Thyroid gland (tissue), 4 donors: Measurements from ENCODE around the gene LRRC4C. TPM values are rescaled to one million over a fixed set of nuclear protein-coding genes. Genes with fewer than 3 reads are reported as not detected.
"Not testable (repeated sequence)": the region's sequence is repeated elsewhere in the genome, so short reads cannot be mapped to it uniquely, and the experiment has no call there.

Source experiments
- DNase-seq, 2 donors: peaks; one replicate each; pipeline ENCODE4 v3.0.0-alpha.2; 2019
- H3K27ac ChIP-seq, 3 donors: fragments of 200-600 bp; sonication (generic); 1 replicate in 2 of 3; 2 replicates in 1 of 3; pipeline ENCODE4 v1.5.1; 2016 to 2019; ENCODE audit warnings: mild to moderate bottlenecking in 1 of 3, moderate library complexity in 1 of 3
- H3K27me3 ChIP-seq: fragments of 200-600 bp; sonication (generic); one replicate; pipeline ENCODE4 v1.5.1; 2019
- H3K36me3 ChIP-seq, 2 donors: fragments of 200-600 bp; sonication (generic); one replicate each; pipeline ENCODE4 v1.5.1; 2016 to 2019
- H3K4me1 ChIP-seq, 2 donors: fragments of 200-600 bp; sonication (generic); one replicate each; pipeline ENCODE4 v1.5.1; 2017 to 2019
- H3K4me3 ChIP-seq, 3 donors: fragments of 200-600 bp; sonication (generic); replicated peaks in 1 of 3; 1 replicate in 2 of 3; 2 replicates in 1 of 3; pipeline ENCODE4 v1.5.1; 2016; ENCODE audit warnings: mild to moderate bottlenecking in 1 of 3
- H3K9me3 ChIP-seq: fragments of 200-600 bp; sonication (generic); one replicate; pipeline ENCODE4 v1.5.1; 2017
- POLR2A ChIP-seq, 2 donors: fragments of 450-650 bp; IDR thresholded peaks; one replicate each; pipeline ENCODE4 v1.6.1; 2017; ENCODE audit warnings: antibody characterized with exemption in 2 of 2, mild to moderate bottlenecking in 2 of 2, moderate library complexity in 1 of 2
- WGBS, 2 donors: methylation state at CpG; one replicate each; pipeline ENCODE4 v1.1.5; 2017; 5-methylcytosine and 5-hydroxymethylcytosine counted together
- intact Hi-C: fragments of 100-400 bp; cut with DNase I; formaldehyde crosslinking; loops from one replicate; pipeline ENCODE4 v1.15.1; 2023
- total RNA-seq, 4 donors: library from RNA; depleted of rRNA; stranded (reverse); fragments of >200 nt; gene quantifications; one replicate each; pipeline ENCODE4 v1.2.3, GENCODE V29; 2016
- TF ChIP-seq, protein P1 (sequence below), 6 experiments: fragments of 200-600 bp in 3 of 6; fragments of 450-650 bp in 3 of 6; sonication (generic) in 3 of 6; IDR thresholded peaks; one replicate each; pipeline ENCODE4 v1.5.1; 2016 to 2019; ENCODE audit warnings: antibody characterized with exemption in 6 of 6, mild to moderate bottlenecking in 2 of 6, inconsistent platforms in 1 of 6, moderate library complexity in 1 of 6

Gene LRRC4C
- total RNA-seq, 4 donors from 2014 or later, result 4.6 to 13.9 (median 7.8) TPM

DNA sequence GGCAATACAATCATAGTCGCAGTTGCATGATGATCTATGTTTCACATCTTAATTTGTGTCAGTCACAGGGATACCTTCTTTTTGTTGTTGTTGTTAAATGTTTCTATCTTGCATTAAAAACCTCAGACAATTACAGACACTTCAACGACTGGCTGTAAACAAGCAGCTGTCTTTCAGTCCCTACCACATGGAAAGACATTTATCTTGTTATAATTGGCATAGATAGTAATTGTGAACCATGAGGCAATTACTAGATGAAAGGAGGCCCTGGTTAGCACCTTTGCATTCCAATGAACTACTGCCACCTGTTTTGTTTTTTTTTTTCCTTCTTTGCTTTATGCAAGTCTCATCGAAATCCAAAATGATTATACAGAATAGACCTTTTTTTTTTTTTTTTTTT lies 416.8 kb downstream of the LRRC4C start:
- H3K36me3 ChIP-seq, result no peaks in the 10 kb centered on the region
- no peak overlapping the region for H3K27ac ChIP-seq
- H3K4me3 ChIP-seq, result no peak overlapping the region
- H3K9me3 ChIP-seq, result no peaks in the 10 kb centered on the region
- H3K27me3 ChIP-seq, result no peaks in the 10 kb centered on the region
- WGBS, 2 donors, result 75 to 86% methylated on average over 3 of the region's 3 CpGs
- TF ChIP-seq POLR2A (IDR thresholded peaks at IDR 0.05), result no peak
- TF ChIP-seq, protein P1, sequence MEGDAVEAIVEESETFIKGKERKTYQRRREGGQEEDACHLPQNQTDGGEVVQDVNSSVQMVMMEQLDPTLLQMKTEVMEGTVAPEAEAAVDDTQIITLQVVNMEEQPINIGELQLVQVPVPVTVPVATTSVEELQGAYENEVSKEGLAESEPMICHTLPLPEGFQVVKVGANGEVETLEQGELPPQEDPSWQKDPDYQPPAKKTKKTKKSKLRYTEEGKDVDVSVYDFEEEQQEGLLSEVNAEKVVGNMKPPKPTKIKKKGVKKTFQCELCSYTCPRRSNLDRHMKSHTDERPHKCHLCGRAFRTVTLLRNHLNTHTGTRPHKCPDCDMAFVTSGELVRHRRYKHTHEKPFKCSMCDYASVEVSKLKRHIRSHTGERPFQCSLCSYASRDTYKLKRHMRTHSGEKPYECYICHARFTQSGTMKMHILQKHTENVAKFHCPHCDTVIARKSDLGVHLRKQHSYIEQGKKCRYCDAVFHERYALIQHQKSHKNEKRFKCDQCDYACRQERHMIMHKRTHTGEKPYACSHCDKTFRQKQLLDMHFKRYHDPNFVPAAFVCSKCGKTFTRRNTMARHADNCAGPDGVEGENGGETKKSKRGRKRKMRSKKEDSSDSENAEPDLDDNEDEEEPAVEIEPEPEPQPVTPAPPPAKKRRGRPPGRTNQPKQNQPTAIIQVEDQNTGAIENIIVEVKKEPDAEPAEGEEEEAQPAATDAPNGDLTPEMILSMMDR (IDR thresholded peaks at IDR 0.05), result no peak
- no peaks in the 10 kb centered on the region for H3K4me1 ChIP-seq
- intact Hi-C loops, result no loop called here
- no peak for DNase-seq

DNA sequence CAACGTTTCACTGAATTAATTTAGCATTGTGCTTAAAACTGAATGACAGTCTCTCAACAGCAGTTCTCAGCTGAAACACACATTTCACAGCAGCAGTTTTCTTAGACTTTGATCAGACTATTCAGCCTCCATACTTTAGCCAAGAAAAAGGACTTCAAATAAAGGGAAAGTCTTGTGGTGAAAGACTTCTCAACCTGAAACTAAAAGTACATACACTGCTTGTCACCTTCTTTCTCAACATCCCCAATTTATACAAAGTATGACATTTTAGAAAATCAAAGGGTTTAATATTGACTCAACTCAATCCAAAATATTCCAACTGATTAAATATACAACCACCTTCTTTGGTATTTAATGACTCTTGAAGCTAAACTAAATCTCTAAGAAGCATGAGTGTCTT lies 419.0 kb downstream of the LRRC4C start:
- no peak for DNase-seq
- Histone ChIP-seq H3K4me3 (no peak overlapping the region), H3K27me3 (no peaks in the 10 kb centered on the region), H3K27ac (no peak overlapping the region), H3K4me1 (no peaks in the 10 kb centered on the region), H3K9me3 (no peaks in the 10 kb centered on the region), H3K36me3 (no peaks in the 10 kb centered on the region)
- intact Hi-C loops, result no loop called here
- WGBS, 2 donors, result 37 to 56% methylated on average over 1 of the region's 1 CpG
- TF ChIP-seq, protein P1 (IDR thresholded peaks at IDR 0.05), result no peak

DNA sequence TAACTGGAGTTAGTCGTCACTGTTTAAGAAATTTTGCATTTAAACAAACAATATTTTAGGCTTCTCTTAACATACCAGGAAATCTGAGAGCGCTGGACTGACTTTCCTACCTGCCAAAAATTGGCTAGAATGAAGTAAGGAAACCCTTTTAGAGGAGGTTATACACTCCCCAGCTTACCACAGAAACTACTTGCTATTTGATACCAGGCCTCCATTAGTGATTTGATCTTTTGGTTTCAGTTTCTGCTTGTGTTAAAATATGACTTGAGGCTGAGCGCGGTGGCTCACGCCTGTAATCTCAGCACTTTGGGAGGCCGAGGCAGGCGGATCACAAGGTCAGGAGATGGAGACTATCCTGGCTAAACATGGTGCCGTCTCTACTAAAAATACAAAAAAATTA lies 419.9 kb downstream of the LRRC4C start:
- no peaks in the 10 kb centered on the region for H3K9me3 ChIP-seq
- no peak for TF ChIP-seq POLR2A (IDR thresholded peaks at IDR 0.05)
- TF ChIP-seq, protein P1 (IDR thresholded peaks at IDR 0.05), result no peak
- no peaks in the 10 kb centered on the region for H3K4me1 ChIP-seq
- intact Hi-C loops, result no loop called here
- H3K27ac ChIP-seq, result no peak overlapping the region
- no peak for DNase-seq
- H3K4me3 ChIP-seq, result no peak overlapping the region
- H3K27me3 ChIP-seq, result no peaks in the 10 kb centered on the region
- no peaks in the 10 kb centered on the region for H3K36me3 ChIP-seq
- WGBS, 2 donors, result 83 to 85% methylated on average over 8 of the region's 8 CpGs

DNA sequence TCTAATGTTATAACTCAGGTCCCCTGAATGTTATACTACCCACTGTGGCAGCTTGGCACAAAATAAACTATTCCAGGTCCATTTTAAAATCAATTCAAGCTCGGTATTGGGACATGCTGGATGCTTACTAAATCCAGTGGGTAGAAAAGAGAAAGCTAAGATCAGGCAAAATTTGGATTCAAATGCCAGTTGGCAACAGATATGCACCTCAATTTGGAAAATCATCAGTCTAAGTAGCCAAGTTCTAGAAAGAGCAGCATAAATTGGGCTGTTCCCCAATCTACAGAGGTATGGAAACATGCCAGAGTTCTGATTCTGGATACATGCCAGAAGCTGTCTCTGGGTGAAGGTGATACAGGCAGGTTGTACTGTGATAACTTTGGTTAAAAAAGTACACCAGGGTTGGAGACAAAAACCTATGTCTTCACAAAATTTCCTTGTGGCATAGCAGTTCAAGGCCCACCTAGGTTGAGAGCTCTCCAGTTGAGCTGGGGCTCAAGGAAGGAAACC lies 427.8 kb downstream of the LRRC4C start:
- Histone ChIP-seq H3K9me3 (no peaks in the 10 kb centered on the region), H3K27me3 (no peaks in the 10 kb centered on the region), H3K36me3 (no peaks in the 10 kb centered on the region), H3K4me1 (no peaks in the 10 kb centered on the region), H3K27ac (no peak overlapping the region), H3K4me3 (no peak overlapping the region)
- TF ChIP-seq, protein P1 (IDR thresholded peaks at IDR 0.05), result no peak
- no peak for TF ChIP-seq POLR2A (IDR thresholded peaks at IDR 0.05)
- intact Hi-C loops, result no loop called here
- DNase-seq, result peak; percentile 2 to 18
- 65 to 75% methylated on average over 1 of the region's 1 CpG for WGBS, 2 donors

DNA sequence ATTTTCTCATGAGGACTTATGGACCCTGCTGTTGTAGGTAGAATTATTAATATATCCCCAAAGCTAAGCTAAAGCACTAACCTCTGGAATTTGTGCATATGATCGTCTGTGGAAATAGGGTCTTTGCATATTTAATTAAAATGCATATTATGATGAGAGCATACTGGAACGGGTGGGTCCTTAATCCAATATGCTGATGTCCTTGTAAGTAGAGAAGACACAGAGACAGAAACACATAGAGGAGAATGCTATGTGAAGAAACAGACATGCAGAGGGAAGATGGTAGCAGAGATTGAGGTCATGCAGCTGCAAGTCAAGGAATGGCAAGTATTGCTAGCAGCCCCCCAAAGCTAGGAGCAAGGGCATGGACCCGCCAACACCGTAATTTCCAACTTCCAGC lies 439.2 kb downstream of the LRRC4C start:
- Histone ChIP-seq H3K4me3 (no peak overlapping the region), H3K27ac (no peak overlapping the region), H3K36me3 (no peaks in the 10 kb centered on the region), H3K27me3 (no peaks in the 10 kb centered on the region), H3K9me3 (no peaks in the 10 kb centered on the region), H3K4me1 (no peaks in the 10 kb centered on the region)
- TF ChIP-seq, protein P1 (IDR thresholded peaks at IDR 0.05), result no peak
- no peak for TF ChIP-seq POLR2A (IDR thresholded peaks at IDR 0.05)
- intact Hi-C loops, result no loop called here
- WGBS, 2 donors, result 88 to 92% methylated on average over 4 of the region's 4 CpGs
- no peak for DNase-seq

DNA sequence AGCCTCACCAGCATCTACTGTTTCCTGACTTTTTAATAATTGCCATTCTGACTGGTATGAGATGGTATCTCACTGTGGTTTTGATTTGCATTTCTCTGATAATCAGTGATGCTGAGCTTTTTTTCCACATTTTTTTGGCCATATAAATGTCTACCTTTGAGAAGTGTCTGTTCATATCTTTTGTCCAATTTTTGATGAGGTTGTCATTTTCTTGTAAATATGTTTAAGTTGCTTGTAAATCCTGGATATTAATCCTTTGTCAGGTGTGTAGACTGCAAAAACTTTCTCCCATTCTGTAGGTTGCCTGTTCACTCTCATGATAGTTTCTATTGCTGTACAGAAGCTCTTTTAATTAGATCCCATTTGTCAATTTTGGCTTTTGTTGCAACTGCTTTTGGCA lies 439.8 kb downstream of the LRRC4C start:
- H3K4me3 ChIP-seq, H3K27me3 ChIP-seq, H3K9me3 ChIP-seq, H3K4me1 ChIP-seq, H3K36me3 ChIP-seq, intact Hi-C loops, H3K27ac ChIP-seq, DNase-seq: not testable (repeated sequence)
